ENCODE measurements around the gene FOSL2.

Gene FOSL2

DNA sequence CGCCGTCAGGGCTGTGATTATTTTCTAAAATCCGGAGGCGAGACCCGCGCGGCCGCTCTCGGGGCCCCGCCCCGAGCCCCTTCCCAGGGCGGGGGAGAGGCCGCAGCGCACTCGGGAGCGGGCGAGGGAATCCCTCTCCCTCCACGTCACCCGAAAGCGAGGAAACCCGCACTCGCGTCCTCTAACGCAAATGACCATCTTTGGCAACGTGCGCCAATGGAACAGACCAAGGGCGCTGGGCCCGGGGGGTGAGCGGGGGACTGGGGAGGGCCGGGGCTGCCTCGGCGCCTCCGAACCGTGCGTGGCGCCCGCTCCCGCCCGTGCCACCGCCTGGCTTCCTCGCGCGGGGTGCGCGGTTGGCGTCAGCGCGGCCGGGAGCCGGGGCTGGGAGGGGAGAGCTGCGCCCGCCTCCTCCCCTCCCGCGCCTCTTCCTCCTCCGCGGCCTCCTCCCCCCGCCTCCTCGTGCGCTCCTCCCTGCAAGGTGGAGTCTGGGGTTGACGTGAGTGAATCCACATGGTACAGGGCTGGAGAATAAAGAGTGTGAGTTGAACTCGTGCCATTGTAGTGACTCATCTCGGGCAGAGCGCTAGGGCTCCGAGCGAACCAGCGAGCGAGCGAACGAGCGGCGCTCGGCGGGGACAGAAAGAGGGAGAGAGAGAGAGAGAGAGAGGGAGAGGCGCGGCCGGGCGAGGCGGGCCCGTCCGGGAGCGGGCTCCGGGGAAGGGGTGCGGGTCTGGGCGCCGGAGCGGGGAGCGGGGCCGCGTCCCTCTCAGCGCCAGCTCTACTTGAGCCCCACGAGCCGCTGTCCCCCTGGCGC lies at the start of gene FOSL2:
Gene FOSL2 (plus strand): TSS at position 562 of the 817 bp plus-strand sequence. CDS start 863 bp downstream, outside the sequence.
- DNase-seq (ENCODE audit: low spot score) = peak; percentile 99

DNA sequence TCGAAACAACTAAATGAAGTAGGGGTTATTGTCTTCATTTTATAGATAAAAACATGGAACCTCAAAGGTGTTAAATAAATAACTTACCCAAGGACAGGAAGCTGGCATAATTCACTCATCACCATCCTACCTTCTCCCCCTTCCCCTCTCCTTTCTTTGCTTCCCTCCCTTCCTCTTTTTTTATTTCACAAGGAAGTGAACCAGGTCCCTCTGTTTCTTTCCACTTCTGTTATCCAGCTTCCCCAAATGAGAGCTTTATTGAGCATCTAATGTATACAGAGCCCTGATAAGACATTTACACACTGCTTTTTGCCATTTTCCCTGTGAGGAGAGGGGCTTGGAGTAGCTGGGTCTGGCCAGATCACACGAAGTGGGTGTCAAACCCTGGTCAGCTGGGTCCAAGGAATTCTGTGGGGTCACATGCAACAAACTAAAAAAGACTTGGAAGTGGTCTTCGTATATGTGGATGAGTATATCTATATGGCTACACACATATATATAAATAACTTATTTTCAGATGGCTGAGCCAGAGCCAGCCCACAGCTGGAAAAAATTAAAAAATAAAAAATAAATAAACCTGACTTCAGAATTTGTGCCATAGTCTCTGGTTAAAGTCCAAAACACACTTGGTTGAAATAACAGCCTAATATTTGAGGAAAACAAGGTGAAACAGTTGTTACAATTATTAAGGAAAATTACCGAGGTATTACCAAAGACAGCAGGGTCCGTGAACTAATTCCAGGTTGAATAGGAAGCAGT lies 49.3 kb upstream of the FOSL2 start:
- DNase-seq (ENCODE audit: low spot score) = no peak

DNA sequence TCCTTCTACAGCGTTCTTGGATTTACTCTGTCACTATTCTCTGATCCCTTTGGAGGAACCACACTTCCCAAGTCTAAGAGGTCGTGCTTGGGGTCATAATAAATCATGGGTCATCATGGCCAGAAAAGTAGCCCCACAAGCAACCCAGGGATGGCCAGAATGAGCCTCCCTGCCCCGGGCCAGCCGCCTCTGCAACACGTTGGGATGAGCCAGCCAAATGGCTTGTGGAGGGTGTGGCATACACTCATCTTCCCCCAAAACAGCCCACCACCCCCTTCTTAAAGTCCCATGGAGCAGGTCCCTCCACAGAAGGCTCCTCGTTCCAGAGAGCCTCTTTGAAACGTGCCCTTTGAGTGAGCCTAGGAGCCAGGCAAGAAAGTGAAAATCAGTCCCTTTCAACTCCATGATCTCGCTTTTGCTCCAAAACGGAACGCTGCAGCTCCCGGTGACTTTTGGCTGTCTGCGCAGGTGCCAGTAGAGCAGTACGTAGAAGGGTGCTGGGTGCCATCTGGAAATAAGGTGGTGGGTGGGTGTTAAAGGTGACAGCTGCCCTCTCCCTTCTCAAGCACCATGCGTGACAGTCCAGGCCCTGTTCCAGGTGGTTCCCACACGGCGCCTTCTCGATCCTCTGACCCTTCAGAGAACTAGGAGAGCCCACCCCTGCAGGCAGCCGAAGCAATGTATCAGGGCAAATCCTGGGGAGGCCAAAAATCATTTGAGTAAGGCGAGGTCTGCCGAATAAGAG lies 48.5 kb upstream of the FOSL2 start:
- no peak for DNase-seq (ENCODE audit: low spot score)

DNA sequence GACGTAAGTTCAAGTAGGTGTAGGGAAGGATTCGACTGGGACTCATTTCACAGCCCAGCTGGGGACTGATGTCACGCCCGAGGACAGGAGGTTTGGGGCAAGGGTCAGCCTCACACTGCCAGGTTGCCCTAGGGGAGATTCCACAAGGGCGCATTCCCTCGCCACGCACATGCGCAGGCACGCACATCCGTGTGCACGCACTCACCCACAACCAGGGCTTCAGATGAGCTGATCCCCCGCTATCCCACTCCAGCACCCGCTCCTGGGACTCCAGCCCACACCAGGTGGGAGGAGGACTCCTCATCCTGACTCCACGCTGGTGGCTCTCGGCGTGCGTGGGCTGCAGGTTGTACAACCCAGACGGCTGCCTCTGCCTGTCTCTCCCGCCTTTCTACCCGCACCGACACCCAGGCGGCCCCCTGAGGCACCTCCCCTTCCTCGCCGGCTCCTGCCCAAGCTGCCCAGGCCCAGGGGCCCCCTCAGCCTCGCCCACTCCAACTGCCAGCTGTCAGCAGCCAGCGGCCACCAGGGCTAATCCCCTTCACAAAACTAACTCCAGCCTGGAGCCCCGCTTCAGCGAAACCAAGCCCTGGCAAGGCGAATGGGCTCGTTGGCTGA lies 47.8 kb upstream of the FOSL2 start:
- no peak for DNase-seq (ENCODE audit: low spot score)

DNA sequence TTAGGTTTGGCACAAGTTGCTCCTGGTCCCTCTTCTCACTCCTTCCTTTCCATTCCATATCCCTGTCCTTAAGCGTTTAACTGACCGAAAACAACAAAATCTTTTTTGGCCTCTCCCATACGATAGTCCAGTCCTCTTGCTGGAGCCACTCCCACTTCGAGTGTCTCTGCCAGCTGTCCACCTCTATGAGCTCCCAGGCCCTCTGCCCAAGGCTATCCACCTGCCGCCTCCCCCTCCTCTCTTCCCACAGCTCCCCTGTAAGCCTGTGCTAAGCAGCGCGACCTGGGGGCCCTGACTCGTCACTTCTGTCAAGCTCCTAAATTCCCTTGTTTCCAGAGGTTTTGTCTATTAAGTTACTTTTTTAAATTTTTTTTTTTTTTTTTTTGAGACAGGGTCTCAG lies 47.0 kb upstream of the FOSL2 start:
- no peak for DNase-seq (ENCODE audit: low spot score)

DNA sequence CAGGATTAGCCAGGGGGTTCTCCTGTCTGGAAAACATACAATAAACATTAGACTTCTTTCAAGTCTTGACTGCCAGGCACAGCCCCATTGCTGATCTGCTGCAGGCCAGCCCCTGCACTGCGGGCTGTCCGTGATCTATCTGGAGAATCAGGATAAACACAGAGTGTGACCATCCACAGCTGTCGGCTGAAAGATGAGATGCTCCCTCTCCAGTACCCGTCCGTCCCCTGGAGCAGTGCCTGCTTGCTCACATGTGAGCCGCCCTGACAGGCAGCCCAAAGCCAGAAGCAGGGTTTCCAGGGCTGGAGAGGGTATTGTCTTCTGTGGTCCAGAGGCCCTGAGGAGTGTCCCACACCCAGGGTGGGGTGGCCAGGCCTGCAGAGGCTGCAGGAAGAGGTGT lies 46.1 kb upstream of the FOSL2 start:
- DNase-seq (ENCODE audit: low spot score) = no peak

DNA sequence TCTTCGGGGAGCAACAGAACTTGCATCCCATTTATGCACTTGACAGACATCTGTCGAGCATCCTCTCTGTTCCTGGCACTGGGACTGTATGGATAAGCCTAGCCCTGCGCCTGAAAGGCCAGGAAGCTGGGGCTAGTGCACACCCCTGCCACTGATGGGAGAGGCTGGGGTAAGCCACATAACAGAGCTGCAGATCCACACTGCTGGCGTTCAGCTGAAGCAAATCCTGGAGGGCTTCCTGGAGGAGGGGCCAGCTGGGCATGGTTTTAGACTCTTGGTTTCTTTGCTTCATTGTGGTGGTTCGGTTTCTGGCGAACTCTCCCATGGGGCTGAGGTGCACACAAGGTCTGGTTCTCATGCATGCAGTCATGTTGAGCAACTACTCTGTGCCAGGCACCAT lies 45.5 kb upstream of the FOSL2 start:
- DNase-seq (ENCODE audit: low spot score) = no peak

DNA sequence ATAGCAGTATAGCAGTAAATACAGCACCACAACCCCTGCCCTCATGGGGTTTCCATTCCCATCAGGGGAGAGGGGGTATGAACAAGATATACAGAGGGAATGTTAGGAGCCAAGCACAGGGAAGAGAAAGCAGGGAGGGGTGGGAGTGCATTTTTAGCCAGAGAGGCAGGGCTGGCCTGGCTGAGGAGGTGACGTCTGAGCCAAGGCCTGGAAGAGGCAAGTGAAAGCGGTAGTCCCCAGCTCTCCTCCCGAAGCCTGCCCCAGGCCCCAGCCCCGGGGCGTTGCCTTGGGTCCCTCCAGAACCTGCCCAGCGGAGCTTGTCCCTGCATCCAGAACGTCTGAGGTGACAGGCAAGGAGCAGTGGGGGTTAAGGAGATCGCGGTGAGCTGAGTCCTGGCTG lies 45.1 kb upstream of the FOSL2 start:
- DNase-seq (ENCODE audit: low spot score) = no peak

DNA sequence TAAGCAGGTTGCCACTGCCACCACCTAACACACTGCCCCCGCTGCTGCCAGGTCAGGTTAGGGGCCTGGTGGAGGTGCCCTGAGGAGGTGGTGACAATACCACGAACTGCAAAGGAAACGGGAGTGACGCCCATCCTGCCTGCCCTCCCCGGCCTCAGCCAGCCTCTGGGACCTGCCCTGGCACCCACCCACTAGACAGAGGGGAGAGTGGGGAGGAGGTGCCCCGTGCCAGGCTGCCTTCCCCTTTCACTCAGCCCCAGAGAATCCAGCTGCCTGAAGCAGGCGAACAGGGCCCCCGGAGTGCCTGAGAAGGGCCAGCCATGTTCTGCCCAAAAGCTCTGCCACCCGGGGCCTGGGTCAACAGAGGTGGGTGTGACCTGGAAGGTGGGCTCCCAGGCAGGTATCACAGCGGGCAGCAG lies 44.5 kb upstream of the FOSL2 start:
- DNase-seq (ENCODE audit: low spot score) = no peak

DNA sequence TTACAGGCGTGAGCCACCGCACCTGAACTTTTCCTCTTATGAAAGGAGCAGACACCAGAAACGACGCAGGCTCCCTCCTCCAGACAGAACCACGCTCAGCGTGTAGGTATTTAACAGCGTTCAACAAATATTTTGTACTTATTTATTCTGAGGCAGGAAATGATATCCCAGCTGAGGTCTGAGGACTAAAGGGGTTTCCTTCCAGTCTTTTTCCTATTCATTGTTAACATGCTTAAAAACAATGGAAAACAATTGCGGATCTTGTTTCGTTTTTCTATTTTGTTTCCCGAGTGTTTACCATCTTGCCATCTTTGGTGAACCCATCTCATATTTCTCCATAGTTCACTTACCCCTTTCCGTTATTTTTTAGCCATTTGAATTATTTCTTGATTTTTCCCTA lies 43.7 kb upstream of the FOSL2 start:
- DNase-seq (ENCODE audit: low spot score) = no peak

DNA sequence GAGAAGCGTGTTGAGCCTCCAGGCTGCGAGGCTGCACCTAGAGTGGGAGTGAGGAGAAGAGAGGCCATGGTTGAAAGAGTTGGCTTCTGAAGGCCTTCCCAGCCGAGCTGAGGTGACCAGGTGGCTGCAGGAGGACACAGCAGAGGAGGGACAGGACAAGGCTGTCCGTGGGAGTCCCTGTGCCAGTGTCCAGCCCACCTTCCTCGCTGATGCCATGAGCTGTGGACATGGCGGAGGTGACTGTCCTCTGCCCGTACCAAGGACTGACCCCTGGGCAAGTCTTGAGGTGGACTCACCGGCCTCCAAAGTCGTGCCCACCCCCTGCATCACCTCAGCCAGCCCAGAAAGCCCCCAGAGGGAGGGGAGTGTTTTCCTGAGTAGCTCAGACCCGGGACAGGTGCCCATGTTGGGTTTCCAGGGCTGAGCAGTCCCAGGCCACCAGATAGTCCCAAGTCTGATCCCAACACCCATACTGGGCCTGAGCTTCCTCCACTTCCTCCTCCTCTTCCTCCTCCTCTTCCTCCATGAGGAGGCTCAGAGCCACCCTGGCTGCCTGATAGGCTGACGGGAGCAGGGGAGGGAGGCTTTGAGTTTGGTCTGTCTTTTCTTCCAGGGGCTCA lies 43.0 kb upstream of the FOSL2 start:
- DNase-seq (ENCODE audit: low spot score) = no peak

DNA sequence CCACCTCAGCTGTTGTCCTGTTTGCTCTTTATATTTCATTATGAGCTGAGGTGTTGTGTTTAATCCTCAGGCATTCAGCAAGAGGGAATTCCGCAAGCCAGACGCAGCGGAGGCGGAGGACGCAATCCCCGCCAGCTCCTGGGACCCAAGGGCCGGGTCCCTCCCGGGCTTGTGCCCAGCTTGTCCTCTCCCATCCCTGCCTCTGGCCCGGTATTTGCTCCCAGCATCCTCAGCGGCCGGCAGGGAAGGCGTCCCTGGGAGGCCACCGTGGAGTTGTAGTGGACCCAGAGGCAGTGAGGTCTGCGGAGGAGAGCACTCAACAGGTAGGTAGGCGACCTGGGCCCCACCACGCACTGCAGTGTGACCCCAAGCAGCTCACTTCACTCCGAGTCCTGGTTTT lies 42.5 kb upstream of the FOSL2 start:
- no peak for DNase-seq (ENCODE audit: low spot score)

DNA sequence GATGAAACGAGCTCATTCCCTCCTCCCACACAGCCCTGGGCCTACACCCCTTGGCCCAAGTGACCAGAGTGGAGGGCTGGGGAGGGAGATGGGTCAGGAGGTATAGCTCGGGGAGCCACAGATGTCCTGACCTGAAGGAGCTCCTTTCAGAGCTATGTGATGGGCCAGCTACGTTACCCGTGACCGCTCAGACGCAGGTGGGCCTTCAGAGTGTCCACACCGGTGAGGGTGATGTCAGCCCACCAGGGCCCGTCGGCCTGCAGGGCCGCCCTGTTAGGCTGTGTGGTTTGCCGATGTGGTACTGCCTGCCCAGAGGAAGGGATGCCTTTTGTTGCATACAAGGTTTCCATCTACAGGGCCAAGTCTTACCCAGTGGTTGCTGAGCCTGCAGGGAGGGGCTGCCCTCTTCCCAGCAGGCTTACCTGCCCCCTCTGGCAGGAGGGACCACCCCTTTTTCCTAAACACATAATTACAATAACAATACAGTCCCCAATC lies 41.8 kb upstream of the FOSL2 start:
- no peak for DNase-seq (ENCODE audit: low spot score)

DNA sequence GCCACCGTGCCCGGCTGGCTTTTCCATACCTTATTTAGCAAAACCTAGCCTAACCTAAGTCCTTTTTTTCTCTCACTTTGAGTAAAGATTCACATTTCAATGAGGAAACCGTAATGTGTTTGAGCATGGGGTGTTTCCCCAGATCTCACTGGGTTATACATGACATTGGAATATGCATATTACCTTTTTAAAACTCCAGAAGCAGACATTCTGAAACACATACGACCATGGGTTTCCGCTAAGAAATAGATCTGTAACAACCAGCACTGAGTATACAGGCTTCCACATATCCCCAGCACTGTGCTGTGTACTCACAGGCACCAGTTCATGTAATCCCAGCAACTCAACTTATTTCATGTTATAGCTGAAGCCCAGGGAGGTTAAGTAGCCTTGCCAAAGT lies 41.0 kb upstream of the FOSL2 start:
- DNase-seq (ENCODE audit: low spot score) = no peak

DNA sequence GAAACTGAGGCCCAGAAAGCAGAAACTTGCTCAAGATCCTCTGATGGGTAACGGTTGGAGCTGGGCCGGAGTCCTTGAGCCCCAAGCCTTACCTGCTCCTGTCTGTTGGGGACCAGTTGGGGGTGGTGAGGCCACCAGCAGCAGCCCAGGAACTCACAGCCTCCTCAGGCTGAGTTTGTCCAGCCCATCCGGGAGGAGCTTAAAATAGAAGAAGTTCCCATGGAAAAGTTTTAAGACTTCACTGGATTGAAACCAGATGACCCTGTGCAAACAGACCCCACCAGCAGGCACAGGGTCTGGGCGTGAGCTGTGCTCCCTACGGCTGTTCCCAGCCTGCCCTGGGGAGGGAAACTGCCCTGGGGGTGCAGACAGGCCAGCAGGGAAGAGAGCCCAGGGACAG lies 40.6 kb upstream of the FOSL2 start:
- no peak for DNase-seq (ENCODE audit: low spot score)

DNA sequence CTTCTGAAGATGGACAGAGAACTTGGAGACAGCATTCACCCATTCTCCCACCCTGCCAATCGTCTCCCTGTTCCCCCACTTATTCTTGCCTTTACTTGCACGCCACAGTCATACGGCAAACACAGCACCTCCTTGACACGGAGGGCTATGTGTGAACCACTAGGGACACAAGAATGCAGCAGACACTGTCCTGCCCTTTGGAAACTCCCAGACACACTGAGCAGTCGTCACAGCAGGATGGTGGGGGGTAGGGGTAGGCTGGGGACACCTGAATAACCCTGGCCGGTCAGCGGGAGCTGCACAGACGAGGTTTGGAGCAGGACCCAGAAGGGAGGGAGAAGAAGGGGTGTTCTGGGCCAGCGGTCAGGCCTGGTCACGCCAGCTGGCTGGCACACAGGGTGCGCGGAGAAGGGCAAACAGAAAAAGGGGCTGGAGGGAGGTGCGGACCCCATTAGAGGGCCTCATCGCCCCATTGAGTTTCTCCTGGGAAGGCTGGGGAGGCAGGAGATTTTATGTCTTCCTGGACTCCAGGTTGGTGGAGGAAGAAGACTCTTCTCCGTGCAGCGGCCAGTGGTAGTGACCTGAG lies 40.0 kb upstream of the FOSL2 start:
- no peak for DNase-seq (ENCODE audit: low spot score)

DNA sequence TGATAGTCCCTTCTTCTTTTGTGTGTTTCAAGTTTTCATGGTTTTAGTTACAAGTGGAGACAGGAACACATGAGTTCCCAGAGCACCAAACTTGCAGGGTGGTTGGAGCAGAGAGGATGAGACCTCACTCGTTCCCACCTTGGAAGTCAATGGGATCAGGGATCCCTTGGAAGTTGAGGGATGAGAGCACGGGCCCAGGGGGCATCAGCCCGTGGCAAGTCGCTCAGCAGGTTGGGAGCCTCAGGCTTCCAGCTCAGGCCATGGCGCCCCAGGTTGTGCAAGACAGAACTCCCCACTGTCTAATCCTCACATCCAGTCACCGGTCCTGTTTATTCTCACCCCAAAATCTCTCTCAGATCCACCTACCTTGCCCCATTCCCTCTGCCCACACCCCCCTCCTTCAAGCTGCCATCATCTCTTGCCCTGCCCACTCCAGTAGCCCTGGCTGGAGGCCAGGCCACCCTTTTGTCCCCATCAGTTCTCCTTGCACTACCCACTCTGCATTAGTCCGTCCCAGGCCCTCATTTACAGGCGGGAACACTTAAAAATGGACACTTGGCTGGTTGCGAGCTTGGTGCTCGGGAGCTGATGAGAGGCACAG lies 37.6 kb upstream of the FOSL2 start:
- DNase-seq (ENCODE audit: low spot score) = no peak

DNA sequence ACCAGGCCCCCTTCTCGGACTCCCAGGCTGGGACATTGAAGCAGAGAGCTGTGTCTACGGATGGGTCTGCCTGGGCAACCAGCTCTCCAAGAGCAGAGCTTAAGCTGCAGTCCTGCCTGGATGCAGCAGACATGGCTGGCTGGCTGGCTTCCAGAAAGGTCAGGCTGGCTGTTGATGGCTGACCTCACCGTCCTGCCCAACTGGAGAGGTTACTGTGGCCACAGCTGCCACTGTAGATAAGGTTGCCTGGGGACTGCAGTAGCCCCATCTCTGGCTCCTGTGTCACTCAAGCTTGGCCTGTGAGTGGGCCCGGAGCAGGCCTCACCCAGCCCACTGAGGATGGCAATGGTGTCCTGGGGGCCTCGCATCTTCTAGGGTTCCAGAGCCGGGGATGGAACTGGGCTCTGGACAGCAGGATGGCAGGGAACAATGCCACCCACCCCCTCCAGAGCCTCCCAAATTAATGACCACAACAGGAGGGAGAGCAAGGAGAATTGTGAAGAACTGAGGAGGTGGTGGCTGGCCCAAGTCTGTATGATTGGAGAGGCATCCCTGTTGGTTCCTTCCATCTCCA lies 37.0 kb upstream of the FOSL2 start:
- DNase-seq (ENCODE audit: low spot score) = no peak

DNA sequence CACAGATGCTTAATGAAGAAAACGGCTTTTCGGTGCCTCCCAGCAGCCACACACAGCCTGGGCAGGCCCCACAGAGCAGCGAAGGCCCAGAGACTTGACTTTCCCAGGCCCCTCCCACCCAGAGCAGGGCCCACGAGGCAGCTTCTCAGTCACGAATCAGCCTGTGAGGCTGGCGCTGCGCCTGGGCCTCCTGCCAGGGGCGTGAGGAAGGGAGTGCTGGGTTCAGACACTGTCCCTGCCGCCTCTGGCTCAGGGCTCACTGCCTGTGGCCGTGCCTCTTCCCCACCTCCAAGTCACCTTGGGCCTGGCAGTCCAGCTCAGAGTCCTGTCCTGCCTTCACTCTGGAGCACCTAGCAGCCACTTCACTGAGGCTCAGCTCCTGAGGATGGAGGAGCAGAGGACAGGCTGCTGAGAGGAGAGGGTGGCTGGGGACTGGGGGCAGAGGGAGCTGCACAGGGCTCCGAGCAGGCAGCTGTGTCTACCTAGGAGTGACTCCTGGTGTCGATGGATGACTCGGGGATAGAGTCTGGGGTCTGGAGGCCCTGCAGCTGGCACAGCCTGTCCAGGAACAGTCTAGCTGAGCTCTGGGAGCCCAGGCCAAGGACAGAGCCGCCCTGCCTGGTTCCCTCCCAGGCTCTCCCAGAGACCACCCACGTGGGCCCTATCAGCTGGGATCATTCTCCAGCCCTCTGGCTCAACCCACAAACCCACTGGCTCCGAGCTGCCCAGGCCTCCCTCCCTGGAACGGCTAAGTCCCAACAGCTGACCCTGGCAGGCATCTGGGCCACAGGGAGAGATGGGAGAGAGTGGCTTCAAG lies 36.4 kb upstream of the FOSL2 start:
- peak; percentile 31 for DNase-seq (ENCODE audit: low spot score)

DNA sequence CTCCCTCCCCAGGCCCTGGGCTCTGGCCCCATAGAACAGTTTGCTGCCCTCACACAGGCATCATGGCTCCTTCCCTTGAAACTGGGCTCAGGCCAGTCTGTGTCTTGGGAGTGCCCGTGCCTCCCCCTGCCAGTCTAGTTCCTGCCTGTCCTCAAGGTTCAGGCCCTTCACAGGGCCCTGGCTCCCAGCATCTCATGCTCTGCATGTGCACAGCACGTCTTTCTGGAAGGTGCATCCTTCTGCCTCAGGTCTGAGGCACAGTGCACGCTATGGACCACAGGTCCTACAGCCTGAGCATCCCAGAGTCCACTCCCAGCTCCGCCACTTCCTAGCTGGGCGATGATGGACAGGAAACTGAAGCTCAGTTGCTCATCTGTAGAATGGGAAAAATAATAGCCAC lies 35.6 kb upstream of the FOSL2 start:
- no peak for DNase-seq (ENCODE audit: low spot score)
